KOPT-K1 (cell line): ENCODE measurements around the gene ATP5F1D.

ENCODE experiments used
- H3K27ac ChIP-seq: fragments of 200-600 bp; sonication (generic); 2 replicates; pipeline ENCODE4 v1.5.1; 2016; ENCODE audit warnings: antibody characterized with exemption, mild to moderate bottlenecking, low read depth, low read length; ENCODE audit not compliant: poor library complexity, severe bottlenecking
- H3K36me3 ChIP-seq: fragments of 200-600 bp; sonication (generic); 2 replicates; pipeline ENCODE4 v1.5.1; 2017; ENCODE audit warnings: antibody characterized with exemption, mild to moderate bottlenecking, low read length, moderate library complexity; ENCODE audit not compliant: insufficient read depth
- H3K9me3 ChIP-seq: fragments of 200-600 bp; sonication (generic); 2 replicates; pipeline ENCODE4 v1.5.1; 2017; ENCODE audit warnings: antibody characterized with exemption, low read length, mild to moderate bottlenecking; ENCODE audit not compliant: insufficient read depth, poor library complexity, severe bottlenecking

Gene ATP5F1D

GRCh38 chr19:1254530-1255185 lies 13.1 kb downstream of the ATP5F1D start:
- H3K36me3 ChIP-seq, result peaks cover 50% of the 10 kb centered on the region

GRCh38 chr19:1255186-1256161 lies 13.9 kb downstream of the ATP5F1D start:
- Histone ChIP-seq H3K27ac (no peak overlapping the region), H3K36me3 (peaks cover 50% of the 10 kb centered on the region), H3K9me3 (no peaks in the 10 kb centered on the region)

More at GRCh38 chr19:1254530-1255185, 13.1 kb downstream of the ATP5F1D start:
- Histone ChIP-seq H3K27ac (no peak overlapping the region), H3K9me3 (no peaks in the 10 kb centered on the region)

- Histone ChIP-seq H3K36me3 (peaks cover 50% of the 10 kb centered on the region), H3K9me3 (no peaks in the 10 kb centered on the region), H3K27ac (no peak overlapping the region)
These were observed 15.3 kb downstream of the ATP5F1D start for GRCh38 chr19:1256646-1257474.

- H3K9me3 ChIP-seq, result no peaks in the 10 kb centered on the region
- peaks cover 50% of the 10 kb centered on the region for H3K36me3 ChIP-seq
- H3K27ac ChIP-seq, result peak overlapping the region; percentile 88
These were observed 16.1 kb downstream of the ATP5F1D start for GRCh38 chr19:1257475-1258162.

- Histone ChIP-seq H3K36me3 (peaks cover 50% of the 10 kb centered on the region), H3K27ac (peak overlapping the region; percentile 88)
These were observed 16.6 kb downstream of the ATP5F1D start for GRCh38 chr19:1258163-1258492.

GRCh38 chr19:1258707-1259205 lies 17.2 kb downstream of the ATP5F1D start:
- Histone ChIP-seq H3K9me3 (no peaks in the 10 kb centered on the region), H3K36me3 (peaks cover 47% of the 10 kb centered on the region), H3K27ac (peak overlapping the region; percentile 88)

More at GRCh38 chr19:1258163-1258492, 16.6 kb downstream of the ATP5F1D start:
- no peaks in the 10 kb centered on the region for H3K9me3 ChIP-seq

GRCh38 chr19:1259206-1259875 lies 17.8 kb downstream of the ATP5F1D start:
- H3K9me3 ChIP-seq, result no peaks in the 10 kb centered on the region
- H3K27ac ChIP-seq, result peak overlapping the region; percentile 88
- peaks cover 41% of the 10 kb centered on the region for H3K36me3 ChIP-seq

GRCh38 chr19:1259876-1260748 lies 18.6 kb downstream of the ATP5F1D start:
- Histone ChIP-seq H3K36me3 (peaks cover 33% of the 10 kb centered on the region), H3K27ac (peak overlapping the region; percentile 88), H3K9me3 (no peaks in the 10 kb centered on the region)

- H3K27ac ChIP-seq, result peak overlapping the region; percentile 88
- peaks cover 25% of the 10 kb centered on the region for H3K36me3 ChIP-seq
- H3K9me3 ChIP-seq, result no peaks in the 10 kb centered on the region
These were observed 19.4 kb downstream of the ATP5F1D start for GRCh38 chr19:1260749-1261537.

- peaks cover 20% of the 10 kb centered on the region for H3K36me3 ChIP-seq
- peak overlapping the region; percentile 87 for H3K27ac ChIP-seq
These were observed 19.9 kb downstream of the ATP5F1D start for GRCh38 chr19:1261538-1261797.

GRCh38 chr19:1261798-1262622 lies 20.5 kb downstream of the ATP5F1D start:
- H3K9me3 ChIP-seq, result no peaks in the 10 kb centered on the region
- peak overlapping the region; percentile 87 for H3K27ac ChIP-seq
- H3K36me3 ChIP-seq, result peaks cover 14% of the 10 kb centered on the region

More at GRCh38 chr19:1261538-1261797, 19.9 kb downstream of the ATP5F1D start:
- H3K9me3 ChIP-seq, result no peaks in the 10 kb centered on the region

GRCh38 chr19:1262623-1263123 lies 21.1 kb downstream of the ATP5F1D start:
- Histone ChIP-seq H3K36me3 (peaks cover 8% of the 10 kb centered on the region), H3K27ac (peak overlapping the region; percentile 87), H3K9me3 (no peaks in the 10 kb centered on the region)
